T-cell (primary cell): ENCODE measurements around the gene VPS13D. TPM values are rescaled to one million over a fixed set of nuclear protein-coding genes. Genes with fewer than 3 reads are reported as not detected.

Source experiments
- ATAC-seq, 4 experiments: fragments of 200-7000 bp in 3 of 4; fragments of 150-1000 bp in 1 of 4; cut with Tn5 transposase; replicated peaks in 1 of 4; 1 replicate in 3 of 4; 2 replicates in 1 of 4; pipeline ENCODE4 v1.10.0; 2021; ENCODE audit warnings: moderate library complexity in 3 of 4, mild to moderate bottlenecking in 2 of 4, moderate number of reproducible peaks in 1 of 4
- CTCF ChIA-PET, 2 donors: fragments of 300-600 bp; sonication (Branson Sonifier 250); formaldehyde crosslinking; loops; one replicate each; lab custom pipeline; 2022; ENCODE audit warnings: antibody characterized with exemption in 2 of 2; lab: Charles Lee
- POLR2A ChIA-PET, 2 donors: fragments of 300-600 bp; sonication (Branson Sonifier 250); formaldehyde crosslinking; loops; one replicate each; lab custom pipeline; 2022; ENCODE audit warnings: antibody characterized with exemption in 2 of 2; lab: Charles Lee
- DNase-seq, 35 experiments: peaks; one replicate each; pipeline versions ENCODE4 v3.0.0 to v3.0.0-alpha.2; 2013 to 2023
- H3K27ac ChIP-seq: one replicate; pipeline ENCODE4 v1.5.1; 2013; ENCODE audit warnings: low read length
- H3K27me3 ChIP-seq, 2 experiments: replicated peaks in 1 of 2; 1 replicate in 1 of 2; 2 replicates in 1 of 2; pipeline versions ENCODE4 v1.6.1 to v1.7.0; 2013; ENCODE audit warnings: low read length in 1 of 2, mixed read lengths in 1 of 2; ENCODE audit not compliant: control insufficient read depth in 2 of 2, insufficient read depth in 2 of 2; ENCODE audit errors: extremely low read depth in 1 of 2
- H3K36me3 ChIP-seq, 2 donors: 1 replicate in 1 of 2; 2 replicates in 1 of 2; pipeline versions ENCODE4 v1.6.1 to v1.7.0; 2013; ENCODE audit warnings: low read length in 1 of 2; ENCODE audit not compliant: control insufficient read depth in 2 of 2, insufficient read depth in 1 of 2; ENCODE audit errors: extremely low read depth in 1 of 2
- H3K4me1 ChIP-seq, 2 experiments: 1 replicate in 1 of 2; 2 replicates in 1 of 2; pipeline versions ENCODE4 v1.6.1 to v1.7.0; 2013; ENCODE audit warnings: low read length in 2 of 2, mixed read lengths in 1 of 2; ENCODE audit not compliant: insufficient read depth in 2 of 2, control insufficient read depth in 1 of 2; ENCODE audit errors: extremely low read depth in 1 of 2
- H3K4me3 ChIP-seq, 2 donors: 1 replicate in 1 of 2; 2 replicates in 1 of 2; pipeline versions ENCODE4 v1.5.1 to v1.7.0; 2013; ENCODE audit warnings: mild to moderate bottlenecking in 2 of 2, low read length in 1 of 2, moderate library complexity in 1 of 2; ENCODE audit not compliant: control insufficient read depth in 1 of 2; ENCODE audit errors: extremely low read depth in 1 of 2
- H3K9me3 ChIP-seq: 2 replicates; pipeline ENCODE4 v1.7.0; 2013
- H3K27ac Mint-ChIP-seq, 2 donors: one replicate each; pipeline ENCODE4 v1.8.0; 2020 to 2021; ENCODE audit warnings: mild to moderate bottlenecking in 2 of 2, mixed read lengths in 2 of 2
- H3K27me3 Mint-ChIP-seq, 2 donors: one replicate each; pipeline ENCODE4 v1.8.0; 2021 to 2022; ENCODE audit warnings: mixed read lengths in 2 of 2
- H3K36me3 Mint-ChIP-seq: one replicate; pipeline ENCODE4 v1.8.0; 2021; ENCODE audit warnings: mixed read lengths
- H3K4me1 Mint-ChIP-seq, 3 donors: one replicate each; pipeline ENCODE4 v1.8.0; 2020 to 2022; ENCODE audit warnings: mixed read lengths in 3 of 3, mild to moderate bottlenecking in 1 of 3
- H3K4me3 Mint-ChIP-seq, 3 donors: one replicate each; pipeline ENCODE4 v1.8.0; 2020 to 2022; ENCODE audit warnings: mild to moderate bottlenecking in 3 of 3, mixed read lengths in 3 of 3, moderate library complexity in 3 of 3
- H3K9me3 Mint-ChIP-seq, 3 donors: one replicate each; pipeline ENCODE4 v1.8.0; 2020 to 2022; ENCODE audit warnings: mixed read lengths in 3 of 3
- WGBS: methylation state at CpG from one replicate; pipeline ENCODE4 v1.1.5; 2013; ENCODE audit warnings: missing lambda C conversion rate; ENCODE audit not compliant: insufficient coverage; 5-methylcytosine and 5-hydroxymethylcytosine counted together
- total RNA-seq, 35 experiments: library from RNA in 6 of 35; stranded (reverse) in 6 of 35; fragments of 120-200 nt in 1 of 35; gene quantifications; one replicate each; pipeline versions ENCODE4 v1.2.1 to v1.2.4 and lab custom pipeline; 2013 to 2026

VPS13D gene
- total RNA-seq, 5 donors from 2014 or later (not counting 1 experiment from before 2014, with no cell fraction given), result 73.5 to 85.9 (median 75.8) TPM

GRCh38 chr1:12490532-12491142 is 260.8 kb downstream of the VPS13D start:
- Histone ChIP-seq H3K27me3 (no peaks in the 10 kb centered on the region), H3K4me3 (no peak overlapping the region), H3K36me3 (peaks cover 3 to 15% of the 10 kb centered on the region in 2 donors), H3K4me1 (peaks cover 1 to 3% of the 10 kb centered on the region in 2 experiments), H3K27ac (no peak overlapping the region), H3K9me3 (no peaks in the 10 kb centered on the region)
- Mint-ChIP-seq H3K27me3 (no peaks in the 10 kb centered on the region), H3K4me3 (no peak overlapping the region), H3K9me3 (no peaks in the 10 kb centered on the region), H3K27ac (no peak overlapping the region), H3K36me3 (peaks cover 52% of the 10 kb centered on the region), H3K4me1 (peaks cover 8 to 16% (median 9%) of the 10 kb centered on the region in 3 donors)
- ATAC-seq, result no peak
- ChIA-PET CTCF (no interaction called here), POLR2A (interaction anchor here in 1 of 2 donors (0.5 kb wide), 1 partner anchor 18 kb away, joined by 4 read pairs; no protein-coding TSS in a partner anchor)
- WGBS, result 95% methylated on average over 7 of the region's 11 CpGs
- no peak for DNase-seq

- DNase-seq, result no peak
- Histone ChIP-seq H3K27me3 (no peaks in the 10 kb centered on the region), H3K4me3 (no peak overlapping the region), H3K36me3 (peaks cover 0 to 15% of the 10 kb centered on the region in 2 donors), H3K27ac (no peak overlapping the region), H3K9me3 (no peaks in the 10 kb centered on the region), H3K4me1 (peaks cover 4 to 11% of the 10 kb centered on the region in 2 experiments)
- Mint-ChIP-seq H3K4me3 (no peak overlapping the region), H3K27ac (no peak overlapping the region), H3K36me3 (peaks cover 47% of the 10 kb centered on the region), H3K27me3 (no peaks in the 10 kb centered on the region), H3K9me3 (no peaks in the 10 kb centered on the region), H3K4me1 (peaks cover 12 to 21% (median 16%) of the 10 kb centered on the region in 3 donors)
- ChIA-PET POLR2A (no interaction called here), CTCF (no interaction called here)
- 100% methylated on average over 4 of the region's 5 CpGs for WGBS
- no peak for ATAC-seq
These were observed 261.8 kb downstream of the VPS13D start for GRCh38 chr1:12491656-12492055.

GRCh38 chr1:12495725-12496124 is 265.9 kb downstream of the VPS13D start:
- Mint-ChIP-seq H3K27ac (peak overlapping the region in 1 of 2 donors; percentile 72), H3K4me1 (peaks cover 9 to 14% (median 13%) of the 10 kb centered on the region in 3 donors), H3K9me3 (no peaks in the 10 kb centered on the region), H3K4me3 (peak overlapping the region in 1 of 3 donors; percentile 20), H3K27me3 (no peaks in the 10 kb centered on the region), H3K36me3 (peaks cover 59% of the 10 kb centered on the region)
- ChIA-PET POLR2A (interaction anchor here in 1 of 2 donors (0.6 kb wide), 1 partner anchor 168 kb away, joined by 4 read pairs; no protein-coding TSS in a partner anchor), CTCF (interaction anchor here in 1 of 2 donors (0.7 kb wide), 1 partner anchor 87 kb away, joined by 3 read pairs; no protein-coding TSS in a partner anchor)
- Histone ChIP-seq H3K36me3 (peaks cover 0 to 33% of the 10 kb centered on the region in 2 donors), H3K27ac (no peak overlapping the region), H3K4me1 (peaks cover 4 to 13% of the 10 kb centered on the region in 2 experiments), H3K9me3 (no peaks in the 10 kb centered on the region), H3K27me3 (no peaks in the 10 kb centered on the region), H3K4me3 (no peak overlapping the region)
- WGBS, result 100% methylated on average over 3 of the region's 11 CpGs
- ATAC-seq (no peak), DNase-seq (no peak)

GRCh38 chr1:12496154-12496961 is 266.5 kb downstream of the VPS13D start:
- peaks cover 55% of the 10 kb centered on the region for H3K36me3 Mint-ChIP-seq
- H3K9me3 Mint-ChIP-seq, result no peaks in the 10 kb centered on the region
- ChIA-PET CTCF (interaction anchor here in 1 of 2 donors (0.7 kb wide), 1 partner anchor 88 kb away, joined by 3 read pairs; no protein-coding TSS in a partner anchor), POLR2A (no interaction called here)
- Histone ChIP-seq H3K9me3 (no peaks in the 10 kb centered on the region), H3K4me1 (peaks cover 4 to 13% of the 10 kb centered on the region in 2 experiments), H3K4me3 (no peak overlapping the region), H3K27ac (no peak overlapping the region), H3K27me3 (no peaks in the 10 kb centered on the region), H3K36me3 (peaks cover 0 to 29% of the 10 kb centered on the region in 2 donors)
- WGBS, result 88% methylated on average over 5 of the region's 9 CpGs
- peaks cover 9 to 14% (median 13%) of the 10 kb centered on the region in 3 donors for H3K4me1 Mint-ChIP-seq
- H3K27ac Mint-ChIP-seq, result peak overlapping the region in 1 of 2 donors; percentile 72
- peak overlapping the region in 1 of 3 donors; percentile 20 for H3K4me3 Mint-ChIP-seq
- no peaks in the 10 kb centered on the region for H3K27me3 Mint-ChIP-seq
- no peak for DNase-seq
- peak in 2 of 4 experiments; percentile 46 to 66 for ATAC-seq

GRCh38 chr1:12499539-12500240 is 269.9 kb downstream of the VPS13D start:
- ChIA-PET POLR2A (no interaction called here), CTCF (no interaction called here)
- no peaks in the 10 kb centered on the region for H3K27me3 ChIP-seq
- H3K9me3 ChIP-seq, result no peaks in the 10 kb centered on the region
- 100% methylated on average over 1 of the region's 13 CpGs for WGBS
- no peaks in the 10 kb centered on the region for H3K9me3 Mint-ChIP-seq
- H3K4me3 ChIP-seq, result no peak overlapping the region
- H3K4me1 ChIP-seq, result peaks cover 4 to 13% of the 10 kb centered on the region in 2 experiments
- no peak overlapping the region for H3K27ac ChIP-seq
- peaks cover 0 to 23% of the 10 kb centered on the region in 2 donors for H3K36me3 ChIP-seq
- peaks cover 57% of the 10 kb centered on the region for H3K36me3 Mint-ChIP-seq
- no peaks in the 10 kb centered on the region for H3K27me3 Mint-ChIP-seq
- no peak overlapping the region for H3K4me3 Mint-ChIP-seq
- DNase-seq (no peak), ATAC-seq (no peak)
- peaks cover 13 to 26% (median 14%) of the 10 kb centered on the region in 3 donors for H3K4me1 Mint-ChIP-seq
- H3K27ac Mint-ChIP-seq, result no peak overlapping the region

GRCh38 chr1:12501661-12502060 is 271.8 kb downstream of the VPS13D start:
- WGBS, result 97% methylated on average over 8 of the region's 9 CpGs
- peaks cover 64% of the 10 kb centered on the region for H3K36me3 Mint-ChIP-seq
- CTCF ChIA-PET, result no interaction called here
- ATAC-seq (no peak), DNase-seq (no peak)
- H3K4me1 Mint-ChIP-seq, result peaks cover 5 to 21% (median 7%) of the 10 kb centered on the region in 3 donors
- no peaks in the 10 kb centered on the region for H3K27me3 Mint-ChIP-seq
- no peaks in the 10 kb centered on the region for H3K9me3 Mint-ChIP-seq
- Histone ChIP-seq H3K4me1 (peaks cover 3 to 4% of the 10 kb centered on the region in 2 experiments), H3K4me3 (no peak overlapping the region), H3K9me3 (no peaks in the 10 kb centered on the region), H3K27me3 (no peaks in the 10 kb centered on the region), H3K36me3 (peaks cover 5 to 34% of the 10 kb centered on the region in 2 donors), H3K27ac (no peak overlapping the region)
- peak overlapping the region in 1 of 2 donors; percentile 52 for H3K27ac Mint-ChIP-seq
- H3K4me3 Mint-ChIP-seq, result no peak overlapping the region
- POLR2A ChIA-PET, result no interaction called here
